ENCODE measurements around the gene RBFOX1. TPM values are rescaled to one million over a fixed set of nuclear protein-coding genes. Genes with fewer than 3 reads are reported as not detected.

Gene RBFOX1
- total RNA-seq, 1 donor from 2014 or later, result 0.84 TPM

DNA sequence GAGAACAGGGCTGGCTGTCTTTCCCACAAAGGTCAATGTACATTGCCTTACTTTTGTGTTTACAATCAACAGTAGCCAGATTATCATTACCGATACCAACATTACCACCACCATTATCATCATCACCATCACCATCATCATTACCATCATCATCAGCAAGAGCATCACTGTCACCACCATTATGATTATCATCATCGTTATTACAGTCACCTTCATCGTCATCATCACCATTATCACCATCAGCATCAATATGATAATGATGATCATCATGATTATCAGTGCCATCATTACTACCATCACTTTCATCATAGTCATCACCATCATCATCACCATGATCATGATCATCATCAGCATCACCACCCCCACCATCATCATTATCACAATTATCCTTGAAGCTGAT, 43.3 kb upstream of the RBFOX1 start:
- no peak for DNase-seq (ENCODE audit: low read depth)

DNA sequence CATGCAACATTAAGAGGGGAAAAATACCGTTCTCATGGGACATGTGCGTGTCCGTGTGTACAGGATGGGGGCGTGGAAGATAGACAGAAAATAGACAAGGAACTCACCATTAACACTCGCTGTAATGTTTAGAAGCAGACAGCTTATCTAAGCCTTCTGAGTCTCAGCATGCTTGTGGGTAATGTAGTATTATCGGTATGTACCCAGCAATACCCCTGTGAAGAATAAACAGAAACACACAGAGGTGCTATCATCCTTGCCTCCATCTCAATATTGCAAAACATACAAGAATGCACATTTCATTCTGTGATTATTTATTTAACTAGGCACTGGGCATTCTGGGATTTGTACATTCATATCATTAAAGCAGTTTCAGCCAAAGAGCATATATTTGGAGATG, 42.0 kb upstream of the RBFOX1 start:
- H3K9me3 Mint-ChIP-seq (ENCODE audit: unreplicated experiment), result no peaks in the 10 kb centered on the region
- no peak overlapping the region for H3K4me2 ChIP-seq (ENCODE audit: low read length)
- no peak overlapping the region for H3K9ac ChIP-seq (ENCODE audit: low read length)
- no peak overlapping the region for H3K4me3 Mint-ChIP-seq (ENCODE audit: unreplicated experiment)
- peaks cover 12% of the 10 kb centered on the region for H3K27me3 Mint-ChIP-seq (ENCODE audit: low read depth, unreplicated experiment)
- no peak overlapping the region for H3K4me3 ChIP-seq (ENCODE audit: insufficient read depth, low read depth, low read length)
- no peaks in the 10 kb centered on the region for H3K36me3 Mint-ChIP-seq (ENCODE audit: low read depth, unreplicated experiment)
- TF ChIP-seq EZH2 (IDR thresholded peaks at IDR 0.05; ENCODE audit: insufficient read depth, low read length), result no peak
- TF ChIP-seq, protein P1, sequence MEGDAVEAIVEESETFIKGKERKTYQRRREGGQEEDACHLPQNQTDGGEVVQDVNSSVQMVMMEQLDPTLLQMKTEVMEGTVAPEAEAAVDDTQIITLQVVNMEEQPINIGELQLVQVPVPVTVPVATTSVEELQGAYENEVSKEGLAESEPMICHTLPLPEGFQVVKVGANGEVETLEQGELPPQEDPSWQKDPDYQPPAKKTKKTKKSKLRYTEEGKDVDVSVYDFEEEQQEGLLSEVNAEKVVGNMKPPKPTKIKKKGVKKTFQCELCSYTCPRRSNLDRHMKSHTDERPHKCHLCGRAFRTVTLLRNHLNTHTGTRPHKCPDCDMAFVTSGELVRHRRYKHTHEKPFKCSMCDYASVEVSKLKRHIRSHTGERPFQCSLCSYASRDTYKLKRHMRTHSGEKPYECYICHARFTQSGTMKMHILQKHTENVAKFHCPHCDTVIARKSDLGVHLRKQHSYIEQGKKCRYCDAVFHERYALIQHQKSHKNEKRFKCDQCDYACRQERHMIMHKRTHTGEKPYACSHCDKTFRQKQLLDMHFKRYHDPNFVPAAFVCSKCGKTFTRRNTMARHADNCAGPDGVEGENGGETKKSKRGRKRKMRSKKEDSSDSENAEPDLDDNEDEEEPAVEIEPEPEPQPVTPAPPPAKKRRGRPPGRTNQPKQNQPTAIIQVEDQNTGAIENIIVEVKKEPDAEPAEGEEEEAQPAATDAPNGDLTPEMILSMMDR (IDR thresholded peaks at IDR 0.05; ENCODE audit: insufficient read depth, low read depth, low read length), result no peak
- no peaks in the 10 kb centered on the region for H3K79me2 ChIP-seq (ENCODE audit: insufficient read depth, low read length)
- no peaks in the 10 kb centered on the region for H3K36me3 ChIP-seq (ENCODE audit: insufficient read depth, low read length)
- no peaks in the 10 kb centered on the region for H3K27me3 ChIP-seq (ENCODE audit: insufficient read depth, low read length)
- no peak overlapping the region for H3K27ac ChIP-seq (ENCODE audit: low read depth, low read length)
- no peak for DNase-seq (ENCODE audit: low read depth)
- no peak overlapping the region for H2AFZ ChIP-seq (ENCODE audit: low read depth, low read length)
- peaks cover 3% of the 10 kb centered on the region for H3K9me3 ChIP-seq (ENCODE audit: insufficient read depth, low read depth, low read length)
- no peak overlapping the region for H3K27ac Mint-ChIP-seq (ENCODE audit: unreplicated experiment)
- no peak for FAIRE-seq
- H3K4me1 ChIP-seq (ENCODE audit: insufficient read depth, low read length), result no peaks in the 10 kb centered on the region
- H3K4me1 Mint-ChIP-seq (ENCODE audit: low read depth, unreplicated experiment), result no peaks in the 10 kb centered on the region
- H4K20me1 ChIP-seq (ENCODE audit: insufficient read depth, low read length), result no peaks in the 10 kb centered on the region

More for the DNA sequence above, 43.3 kb upstream of the RBFOX1 start:
- Histone ChIP-seq H3K27me3 (ENCODE audit: insufficient read depth, low read length) (no peaks in the 10 kb centered on the region), H4K20me1 (ENCODE audit: insufficient read depth, low read length) (no peaks in the 10 kb centered on the region), H3K4me1 (ENCODE audit: insufficient read depth, low read length) (no peaks in the 10 kb centered on the region), H2AFZ (ENCODE audit: low read depth, low read length) (no peak overlapping the region), H3K9ac (ENCODE audit: low read length) (no peak overlapping the region), H3K27ac (ENCODE audit: low read depth, low read length) (no peak overlapping the region), H3K4me2 (ENCODE audit: low read length) (no peak overlapping the region), H3K79me2 (ENCODE audit: insufficient read depth, low read length) (no peaks in the 10 kb centered on the region), H3K36me3 (ENCODE audit: insufficient read depth, low read length) (no peaks in the 10 kb centered on the region), H3K9me3 (ENCODE audit: insufficient read depth, low read depth, low read length) (peaks cover 3% of the 10 kb centered on the region), H3K4me3 (ENCODE audit: insufficient read depth, low read depth, low read length) (no peak overlapping the region)
- Mint-ChIP-seq H3K4me1 (ENCODE audit: low read depth, unreplicated experiment) (no peaks in the 10 kb centered on the region), H3K4me3 (ENCODE audit: unreplicated experiment) (no peak overlapping the region), H3K36me3 (ENCODE audit: low read depth, unreplicated experiment) (no peaks in the 10 kb centered on the region), H3K27me3 (ENCODE audit: low read depth, unreplicated experiment) (peaks cover 12% of the 10 kb centered on the region), H3K9me3 (ENCODE audit: unreplicated experiment) (peaks cover 2% of the 10 kb centered on the region), H3K27ac (ENCODE audit: unreplicated experiment) (no peak overlapping the region)
- TF ChIP-seq, protein P1 (IDR thresholded peaks at IDR 0.05; ENCODE audit: insufficient read depth, low read depth, low read length), result no peak
- no peak for TF ChIP-seq EZH2 (IDR thresholded peaks at IDR 0.05; ENCODE audit: insufficient read depth, low read length)
- no peak for FAIRE-seq

DNA sequence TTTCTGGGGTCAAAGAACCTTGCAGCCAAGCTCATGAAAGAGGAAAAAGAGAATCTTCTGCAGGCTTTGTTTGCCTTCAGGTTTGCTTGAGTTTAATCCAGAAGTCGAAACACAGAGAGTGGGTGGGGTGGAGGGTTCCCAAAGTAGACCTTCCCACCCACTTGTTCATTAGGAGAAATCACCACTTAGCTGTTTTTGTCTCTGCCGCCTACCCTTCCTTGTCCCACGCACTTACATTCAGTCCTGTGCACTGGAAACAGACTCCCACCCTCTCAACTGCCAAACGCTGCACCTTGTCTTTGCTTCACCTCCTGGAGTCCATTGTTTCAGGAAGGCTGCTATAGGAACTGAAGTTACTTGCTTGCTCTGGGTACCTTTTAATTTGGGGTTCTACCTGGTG, 38.6 kb upstream of the RBFOX1 start:
- Mint-ChIP-seq H3K4me3 (ENCODE audit: unreplicated experiment) (no peak overlapping the region), H3K9me3 (ENCODE audit: unreplicated experiment) (no peaks in the 10 kb centered on the region), H3K27ac (ENCODE audit: unreplicated experiment) (no peak overlapping the region), H3K36me3 (ENCODE audit: low read depth, unreplicated experiment) (no peaks in the 10 kb centered on the region), H3K4me1 (ENCODE audit: low read depth, unreplicated experiment) (no peaks in the 10 kb centered on the region), H3K27me3 (ENCODE audit: low read depth, unreplicated experiment) (peaks cover 21% of the 10 kb centered on the region)
- Histone ChIP-seq H3K9ac (ENCODE audit: low read length) (no peak overlapping the region), H3K4me3 (ENCODE audit: insufficient read depth, low read depth, low read length) (no peak overlapping the region), H3K36me3 (ENCODE audit: insufficient read depth, low read length) (no peaks in the 10 kb centered on the region), H4K20me1 (ENCODE audit: insufficient read depth, low read length) (no peaks in the 10 kb centered on the region), H3K4me2 (ENCODE audit: low read length) (no peak overlapping the region), H3K27me3 (ENCODE audit: insufficient read depth, low read length) (no peaks in the 10 kb centered on the region), H3K79me2 (ENCODE audit: insufficient read depth, low read length) (no peaks in the 10 kb centered on the region), H3K4me1 (ENCODE audit: insufficient read depth, low read length) (no peaks in the 10 kb centered on the region), H3K27ac (ENCODE audit: low read depth, low read length) (no peak overlapping the region), H3K9me3 (ENCODE audit: insufficient read depth, low read depth, low read length) (no peaks in the 10 kb centered on the region), H2AFZ (ENCODE audit: low read depth, low read length) (no peak overlapping the region)
- no peak for DNase-seq (ENCODE audit: low read depth)
- no peak for FAIRE-seq
- TF ChIP-seq, protein P1 (IDR thresholded peaks at IDR 0.05; ENCODE audit: insufficient read depth, low read depth, low read length), result no peak
- TF ChIP-seq EZH2 (IDR thresholded peaks at IDR 0.05; ENCODE audit: insufficient read depth, low read length), result no peak
